OCI-LY1 (cell line): ENCODE results near the gene MPC2.
"Not testable (repeated sequence)": the region's sequence is repeated elsewhere in the genome, so short reads cannot be mapped to it uniquely, and the experiment has no call there.

Source experiments
- H2AFZ ChIP-seq: fragments of 200-600 bp; sonication (generic), shearing (Covaris generic); 2 replicates; pipeline ENCODE4 v1.6.0; 2014; ENCODE audit warnings: antibody characterized with exemption, mild to moderate bottlenecking, low read length
- H3F3A ChIP-seq: fragments of 200-600 bp; sonication (generic), shearing (Covaris generic); 2 replicates; pipeline ENCODE4 v1.6.0; 2014; ENCODE audit warnings: mild to moderate bottlenecking, antibody characterized with exemption, low read length, moderate library complexity; ENCODE audit not compliant: insufficient read depth
- H3K27ac ChIP-seq: fragments of 200-600 bp; sonication (generic); 2 replicates; pipeline ENCODE4 v1.5.1; 2014; ENCODE audit warnings: low read length, mixed run types, mild to moderate bottlenecking, low read depth; ENCODE audit not compliant: poor library complexity, severe bottlenecking
- H3K27me3 ChIP-seq: fragments of 200-600 bp; sonication (generic); 2 replicates; pipeline ENCODE4 v1.6.0; 2014; ENCODE audit warnings: antibody characterized with exemption, mild to moderate bottlenecking, low read length, moderate library complexity; ENCODE audit not compliant: insufficient read depth
- H3K36me3 ChIP-seq: fragments of 200-600 bp; sonication (generic); 2 replicates; pipeline ENCODE4 v1.6.1; 2014; ENCODE audit warnings: mild to moderate bottlenecking, antibody characterized with exemption, low read length, moderate library complexity, mixed read lengths; ENCODE audit not compliant: insufficient read depth
- H3K4me1 ChIP-seq: fragments of 200-600 bp; sonication (generic); 2 replicates; pipeline ENCODE4 v1.5.1; 2014; ENCODE audit warnings: mild to moderate bottlenecking, low read length, moderate library complexity; ENCODE audit not compliant: insufficient read depth, severe bottlenecking
- H3K4me2 ChIP-seq: fragments of 200-600 bp; sonication (generic), shearing (Covaris generic); 2 replicates; pipeline ENCODE4 v1.6.1; 2014; ENCODE audit warnings: low read length
- H3K4me3 ChIP-seq: fragments of 200-600 bp; sonication (generic); 2 replicates; pipeline ENCODE4 v1.5.1; 2014; ENCODE audit warnings: low read length, low read depth, mild to moderate bottlenecking, mixed read lengths; ENCODE audit not compliant: poor library complexity, severe bottlenecking
- H3K79me2 ChIP-seq: fragments of 200-600 bp; shearing (Covaris generic); 2 replicates; pipeline ENCODE4 v1.6.1; 2016; ENCODE audit warnings: mixed run types, low read length, mixed read lengths; ENCODE audit not compliant: insufficient read depth
- H3K9ac ChIP-seq: fragments of 200-600 bp; sonication (generic), shearing (Covaris generic); 2 replicates; pipeline ENCODE4 v1.6.1; 2014; ENCODE audit warnings: mild to moderate bottlenecking, low read length, mixed read lengths
- H3K9me2 ChIP-seq: fragments of 200-600 bp; sonication (generic), shearing (Covaris generic); 2 replicates; pipeline ENCODE4 v1.6.1; 2014; ENCODE audit warnings: low read depth, mild to moderate bottlenecking, low read length, mixed read lengths
- H3K9me3 ChIP-seq: fragments of 200-600 bp; shearing (Covaris generic); 2 replicates; pipeline ENCODE4 v1.6.1; 2014; ENCODE audit warnings: low read length, mixed read lengths
- H4K20me1 ChIP-seq: fragments of 200-600 bp; sonication (generic), shearing (Covaris generic); 2 replicates; pipeline ENCODE4 v1.6.0; 2016; ENCODE audit warnings: mild to moderate bottlenecking, low read length; ENCODE audit not compliant: insufficient read depth
- EZH2 ChIP-seq: fragments of 200-600 bp; sonication (generic), shearing (Covaris generic); IDR thresholded peaks from 2 replicates; pipeline ENCODE4 v1.8.0; 2017; ENCODE audit warnings: borderline replicate concordance, mixed run types, mild to moderate bottlenecking, antibody characterized with exemption, low read length, moderate library complexity, mixed read lengths
- TF ChIP-seq, protein P1 (sequence below): fragments of 200-600 bp; sonication (generic), shearing (Covaris generic); IDR thresholded peaks from 2 replicates; pipeline ENCODE4 v1.5.1; 2017; ENCODE audit warnings: mild to moderate bottlenecking, antibody characterized with exemption, low read length, moderate library complexity, mixed read lengths

MPC2 gene

DNA sequence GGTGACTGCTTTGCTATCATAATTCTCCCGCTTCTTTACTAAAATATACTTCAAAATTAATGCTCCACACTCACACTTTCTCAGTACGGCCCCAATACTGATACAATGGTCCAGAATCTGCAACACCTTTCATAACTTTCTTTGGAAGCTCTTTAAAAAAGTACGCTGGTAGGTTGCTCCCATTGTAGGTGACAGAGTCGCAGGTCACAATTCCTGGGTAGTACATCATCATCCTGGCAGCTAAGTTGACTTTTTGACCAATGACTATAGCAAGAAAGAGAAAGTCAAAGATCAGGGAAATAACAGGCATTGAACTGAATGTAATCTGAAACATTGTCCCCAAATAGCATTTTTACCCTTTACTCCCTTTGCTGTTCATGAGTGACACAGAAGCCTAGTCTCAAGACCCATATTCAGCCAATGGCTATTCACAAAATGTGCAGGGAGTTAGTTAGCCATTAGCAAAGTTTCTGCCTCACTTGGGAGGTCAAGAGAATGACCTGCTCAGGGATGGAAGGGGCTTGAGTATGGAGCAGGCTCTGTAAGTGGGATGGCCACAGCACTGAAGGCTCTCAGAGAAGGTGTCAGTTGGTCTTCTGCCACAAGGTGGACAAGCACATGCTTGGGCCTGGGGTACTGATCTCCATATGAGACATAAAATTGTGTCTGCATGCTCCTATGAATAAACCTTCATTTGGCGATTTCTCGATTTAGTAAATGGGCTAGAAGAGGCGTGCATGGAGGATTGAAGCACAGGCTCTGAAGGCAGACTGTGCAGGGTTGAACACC lies 58.3 kb downstream of the MPC2 start:
- Histone ChIP-seq H3K9me2 (no peaks in the 10 kb centered on the region), H3K4me2 (no peak overlapping the region), H4K20me1 (no peaks in the 10 kb centered on the region), H3K9ac (no peak overlapping the region), H3K4me1 (no peaks in the 10 kb centered on the region), H3K27me3 (no peaks in the 10 kb centered on the region), H3K79me2 (no peaks in the 10 kb centered on the region), H3K36me3 (no peaks in the 10 kb centered on the region), H3K9me3 (no peaks in the 10 kb centered on the region), H3F3A (no peaks in the 10 kb centered on the region), H3K27ac (no peak overlapping the region), H2AFZ (no peak overlapping the region), H3K4me3 (no peak overlapping the region)
- TF ChIP-seq EZH2, result no peak
- TF ChIP-seq, protein P1, sequence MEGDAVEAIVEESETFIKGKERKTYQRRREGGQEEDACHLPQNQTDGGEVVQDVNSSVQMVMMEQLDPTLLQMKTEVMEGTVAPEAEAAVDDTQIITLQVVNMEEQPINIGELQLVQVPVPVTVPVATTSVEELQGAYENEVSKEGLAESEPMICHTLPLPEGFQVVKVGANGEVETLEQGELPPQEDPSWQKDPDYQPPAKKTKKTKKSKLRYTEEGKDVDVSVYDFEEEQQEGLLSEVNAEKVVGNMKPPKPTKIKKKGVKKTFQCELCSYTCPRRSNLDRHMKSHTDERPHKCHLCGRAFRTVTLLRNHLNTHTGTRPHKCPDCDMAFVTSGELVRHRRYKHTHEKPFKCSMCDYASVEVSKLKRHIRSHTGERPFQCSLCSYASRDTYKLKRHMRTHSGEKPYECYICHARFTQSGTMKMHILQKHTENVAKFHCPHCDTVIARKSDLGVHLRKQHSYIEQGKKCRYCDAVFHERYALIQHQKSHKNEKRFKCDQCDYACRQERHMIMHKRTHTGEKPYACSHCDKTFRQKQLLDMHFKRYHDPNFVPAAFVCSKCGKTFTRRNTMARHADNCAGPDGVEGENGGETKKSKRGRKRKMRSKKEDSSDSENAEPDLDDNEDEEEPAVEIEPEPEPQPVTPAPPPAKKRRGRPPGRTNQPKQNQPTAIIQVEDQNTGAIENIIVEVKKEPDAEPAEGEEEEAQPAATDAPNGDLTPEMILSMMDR, result no peak

DNA sequence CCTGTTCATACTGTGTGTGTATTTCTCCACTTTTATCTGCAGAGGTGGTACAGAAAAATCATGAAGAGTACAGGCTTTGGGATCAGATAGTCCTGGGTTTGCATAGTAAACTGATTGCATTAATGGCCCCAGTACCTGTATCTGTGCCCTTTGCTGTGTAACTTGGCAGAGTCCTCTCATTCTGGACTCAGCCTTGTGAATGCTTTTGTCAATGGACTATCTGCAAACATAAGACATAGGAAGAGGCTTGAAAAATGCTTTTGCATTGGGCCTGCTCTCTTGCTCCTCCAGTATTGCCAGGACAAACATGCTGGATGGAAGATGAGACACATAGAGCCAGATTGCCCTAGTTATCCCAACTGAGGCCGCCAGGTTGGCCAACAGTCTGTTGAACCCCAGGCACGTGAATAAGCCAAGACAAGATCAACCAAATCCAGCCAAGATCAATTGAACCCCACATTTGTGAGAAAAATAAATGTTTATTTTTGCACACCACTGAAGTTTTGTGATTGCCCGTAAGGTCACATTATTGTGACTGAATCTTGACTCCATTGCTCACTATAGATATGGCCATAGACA lies 60.2 kb downstream of the MPC2 start:
- H3K36me3 ChIP-seq, result no peaks in the 10 kb centered on the region
- no peaks in the 10 kb centered on the region for H3K9me2 ChIP-seq
- no peaks in the 10 kb centered on the region for H3K79me2 ChIP-seq
- H3K27ac ChIP-seq, result no peak overlapping the region
- H3K9ac ChIP-seq, result no peak overlapping the region
- TF ChIP-seq, protein P1, result no peak
- no peak for TF ChIP-seq EZH2
- H4K20me1 ChIP-seq, result no peaks in the 10 kb centered on the region
- H3K27me3 ChIP-seq, result no peaks in the 10 kb centered on the region
- H3K4me3 ChIP-seq, result no peak overlapping the region
- no peaks in the 10 kb centered on the region for H3K9me3 ChIP-seq
- H3F3A ChIP-seq, result no peaks in the 10 kb centered on the region
- H2AFZ ChIP-seq, result no peak overlapping the region
- no peak overlapping the region for H3K4me2 ChIP-seq
- no peaks in the 10 kb centered on the region for H3K4me1 ChIP-seq

DNA sequence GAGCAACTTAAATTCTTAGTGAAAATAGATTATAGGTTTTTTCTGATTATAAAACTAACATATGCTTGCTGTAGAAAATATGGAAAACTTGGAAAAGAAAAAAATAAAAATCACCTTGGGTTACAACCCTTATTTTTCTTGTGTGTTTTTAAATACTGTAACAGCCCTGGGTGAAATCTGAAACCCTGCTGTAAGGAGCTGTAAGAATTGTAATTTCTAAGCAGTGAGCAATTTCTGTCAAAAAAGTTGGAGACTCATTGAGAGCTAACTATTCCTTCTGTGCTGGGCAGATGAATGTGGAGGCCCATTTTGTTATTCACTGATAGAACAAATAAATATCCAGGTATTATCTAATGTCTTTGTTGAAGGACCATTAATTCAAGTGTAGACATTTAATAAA lies 65.5 kb downstream of the MPC2 start:
- Histone ChIP-seq H3K36me3 (no peaks in the 10 kb centered on the region), H3F3A (no peaks in the 10 kb centered on the region), H3K9ac (no peak overlapping the region), H3K9me2 (no peaks in the 10 kb centered on the region), H4K20me1 (no peaks in the 10 kb centered on the region), H3K4me2 (no peak overlapping the region), H3K9me3 (no peaks in the 10 kb centered on the region), H3K4me3 (no peak overlapping the region), H2AFZ (no peak overlapping the region), H3K79me2 (no peaks in the 10 kb centered on the region), H3K27ac (no peak overlapping the region), H3K27me3 (no peaks in the 10 kb centered on the region), H3K4me1 (no peaks in the 10 kb centered on the region)
- TF ChIP-seq, protein P1, result no peak
- no peak for TF ChIP-seq EZH2

DNA sequence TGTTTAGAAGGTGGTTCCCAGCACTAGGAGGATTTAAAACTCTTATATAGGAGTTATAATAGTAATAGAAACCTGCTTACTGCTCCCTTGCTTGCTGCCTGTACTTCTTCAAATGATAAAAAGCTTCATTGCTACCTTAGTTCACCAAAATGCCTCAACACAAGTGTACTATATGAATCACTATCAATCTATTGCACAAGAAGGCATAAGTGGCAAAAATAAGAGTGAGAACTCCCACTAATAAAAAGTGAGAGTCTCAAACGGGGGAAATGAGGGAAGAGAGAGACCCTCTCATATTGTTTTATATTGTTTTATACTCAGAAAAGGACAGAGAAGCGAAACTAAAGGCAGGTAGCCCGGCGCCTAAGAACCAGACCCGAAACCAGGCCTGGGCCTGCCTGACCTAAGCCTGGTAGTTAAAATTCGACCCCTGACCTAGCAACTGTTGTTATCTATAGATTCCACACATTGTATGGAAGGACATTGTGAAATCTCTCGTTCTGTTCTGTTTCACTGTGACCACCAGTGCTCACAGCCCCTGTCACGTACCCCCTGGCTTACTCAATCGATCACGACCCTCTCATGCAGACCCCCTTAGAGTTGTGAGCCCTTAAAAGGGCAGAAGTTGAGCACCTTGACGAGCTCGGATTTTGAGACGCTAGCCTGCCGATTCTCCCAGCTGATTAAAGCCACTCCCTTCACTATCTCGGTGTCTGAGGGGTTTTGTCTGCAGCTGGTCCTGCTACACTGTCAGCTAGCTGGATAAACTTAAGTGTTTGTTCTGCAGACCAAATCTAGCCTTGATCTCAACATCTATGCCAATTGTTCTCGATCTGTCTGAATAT lies 67.5 kb downstream of the MPC2 start:
- not testable (repeated sequence) for H3K79me2 ChIP-seq, H3K4me2 ChIP-seq, H3K4me3 ChIP-seq, H3K27ac ChIP-seq, H3K27me3 ChIP-seq, H3K4me1 ChIP-seq, H4K20me1 ChIP-seq, H3K36me3 ChIP-seq, H3F3A ChIP-seq, H3K9ac ChIP-seq, H3K9me2 ChIP-seq, H2AFZ ChIP-seq, H3K9me3 ChIP-seq
